Activated CD4-positive, alpha-beta T cell treated with anti-CD3 and anti-CD28 coated beads, Interleukin-2, amount 10 ng/mL, durations not matched to agents 7 days and 5 days (primary cell): ENCODE results near the gene DDX11. TPM values are rescaled to one million over a fixed set of nuclear protein-coding genes. Genes with fewer than 3 reads are reported as not detected.
A peak's percentile ranks its signal among the peaks of the same experiment; 100 is the strongest.
"Not testable (repeated sequence)": the region's sequence is repeated elsewhere in the genome, so short reads cannot be mapped to it uniquely, and the experiment has no call there.

Source experiments
- CTCF ChIA-PET: fragments of 350-600 bp; sonication (Branson Sonifier 250); formaldehyde crosslinking; loops from one replicate; lab custom pipeline; 2021; ENCODE audit warnings: antibody characterized with exemption; lab: Charles Lee
- POLR2A ChIA-PET: fragments of 350-600 bp; sonication (Branson Sonifier 250); formaldehyde crosslinking; loops from one replicate; lab custom pipeline; 2021; ENCODE audit warnings: antibody characterized with exemption; lab: Charles Lee
- DNase-seq: peaks from one replicate; pipeline ENCODE4 v3.0.0-alpha.2; 2020
- H3K27ac Mint-ChIP-seq: one replicate; pipeline ENCODE4 v1.8.0; 2021; ENCODE audit warnings: mild to moderate bottlenecking, moderate library complexity, mixed read lengths
- H3K27me3 Mint-ChIP-seq: one replicate; pipeline ENCODE4 v1.8.0; 2021; ENCODE audit warnings: mixed read lengths
- H3K36me3 Mint-ChIP-seq: one replicate; pipeline ENCODE4 v1.8.0; 2021; ENCODE audit warnings: low read depth, mixed read lengths
- H3K4me1 Mint-ChIP-seq: one replicate; pipeline ENCODE4 v1.8.0; 2021; ENCODE audit warnings: mixed read lengths
- H3K4me3 Mint-ChIP-seq: one replicate; pipeline ENCODE4 v1.8.0; 2021; ENCODE audit warnings: mild to moderate bottlenecking, moderate library complexity, mixed read lengths
- H3K9me3 Mint-ChIP-seq: one replicate; pipeline ENCODE4 v1.8.0; 2021; ENCODE audit warnings: mixed read lengths
- total RNA-seq, 2 experiments: library from RNA; stranded (reverse); gene quantifications; one replicate each; pipeline ENCODE4 v1.2.3, GENCODE V29; 2021

DDX11 gene
- total RNA-seq, 2 experiments from 2014 or later, result 143 to 181 TPM

- H3K4me3 Mint-ChIP-seq, result no peak overlapping the region
- DNase-seq, result no peak
- H3K9me3 Mint-ChIP-seq, result no peaks in the 10 kb centered on the region
- H3K4me1 Mint-ChIP-seq, result no peaks in the 10 kb centered on the region
- POLR2A ChIA-PET, result no interaction called here
- H3K27ac Mint-ChIP-seq, result no peak overlapping the region
- H3K36me3 Mint-ChIP-seq, result peaks cover 8% of the 10 kb centered on the region
- H3K27me3 Mint-ChIP-seq, result no peaks in the 10 kb centered on the region
- CTCF ChIA-PET, result no interaction called here
Observed at GRCh38 chr12:31106101-31106803, 32.6 kb downstream of the DDX11 start.

GRCh38 chr12:31109773-31110172 is 36.1 kb downstream of the DDX11 start:
- H3K9me3 Mint-ChIP-seq, H3K36me3 Mint-ChIP-seq, H3K27ac Mint-ChIP-seq, DNase-seq, H3K27me3 Mint-ChIP-seq, H3K4me1 Mint-ChIP-seq, H3K4me3 Mint-ChIP-seq, CTCF ChIA-PET, POLR2A ChIA-PET: not testable (repeated sequence)

- H3K4me1 Mint-ChIP-seq, result not testable (repeated sequence)
Observed at GRCh38 chr12:31110263-31110662, 36.6 kb downstream of the DDX11 start.

GRCh38 chr12:31115092-31115601 is 41.5 kb downstream of the DDX11 start:
- POLR2A ChIA-PET, H3K9me3 Mint-ChIP-seq, H3K36me3 Mint-ChIP-seq, CTCF ChIA-PET, H3K27ac Mint-ChIP-seq, H3K4me3 Mint-ChIP-seq, DNase-seq, H3K4me1 Mint-ChIP-seq: not testable (repeated sequence)
- H3K27me3 Mint-ChIP-seq, result peaks cover 32% of the 10 kb centered on the region

More at GRCh38 chr12:31110263-31110662, 36.6 kb downstream of the DDX11 start:
- H3K27ac Mint-ChIP-seq, H3K4me3 Mint-ChIP-seq, DNase-seq, POLR2A ChIA-PET, H3K9me3 Mint-ChIP-seq, H3K36me3 Mint-ChIP-seq, CTCF ChIA-PET: not testable (repeated sequence)
- H3K27me3 Mint-ChIP-seq, result peaks cover 13% of the 10 kb centered on the region

GRCh38 chr12:31116846-31117202 is 43.2 kb downstream of the DDX11 start:
- H3K27me3 Mint-ChIP-seq, result peaks cover 34% of the 10 kb centered on the region
- H3K4me1 Mint-ChIP-seq, H3K27ac Mint-ChIP-seq, H3K36me3 Mint-ChIP-seq, POLR2A ChIA-PET, DNase-seq, CTCF ChIA-PET, H3K9me3 Mint-ChIP-seq, H3K4me3 Mint-ChIP-seq: not testable (repeated sequence)

- peaks cover 7% of the 10 kb centered on the region for H3K4me1 Mint-ChIP-seq
- H3K4me3 Mint-ChIP-seq, result peak overlapping the region; percentile 50
- ChIA-PET CTCF (interaction anchor here (0.6 kb wide), 1 partner anchor 258 kb away, joined by 3 read pairs; no protein-coding TSS in a partner anchor), POLR2A (no interaction called here)
- peak; percentile 46 for DNase-seq
- no peak overlapping the region for H3K27ac Mint-ChIP-seq
- H3K36me3 Mint-ChIP-seq, result no peaks in the 10 kb centered on the region
- no peaks in the 10 kb centered on the region for H3K9me3 Mint-ChIP-seq
- H3K27me3 Mint-ChIP-seq, result peaks cover 34% of the 10 kb centered on the region
Observed at GRCh38 chr12:31117203-31118011, 43.7 kb downstream of the DDX11 start.

GRCh38 chr12:31118347-31119191 is 44.9 kb downstream of the DDX11 start:
- Mint-ChIP-seq H3K36me3 (no peaks in the 10 kb centered on the region), H3K9me3 (no peaks in the 10 kb centered on the region), H3K27ac (no peak overlapping the region), H3K4me3 (no peak overlapping the region), H3K4me1 (peaks cover 7% of the 10 kb centered on the region), H3K27me3 (peaks cover 32% of the 10 kb centered on the region)
- no peak for DNase-seq
- CTCF ChIA-PET, result no interaction called here
- POLR2A ChIA-PET, result no interaction called here

- Mint-ChIP-seq H3K9me3 (no peaks in the 10 kb centered on the region), H3K4me1 (peaks cover 7% of the 10 kb centered on the region), H3K27ac (no peak overlapping the region), H3K27me3 (peaks cover 29% of the 10 kb centered on the region), H3K36me3 (no peaks in the 10 kb centered on the region), H3K4me3 (no peak overlapping the region)
- ChIA-PET POLR2A (no interaction called here), CTCF (no interaction called here)
- no peak for DNase-seq
Observed at GRCh38 chr12:31119192-31119802, 45.6 kb downstream of the DDX11 start.

- DNase-seq, result no peak
- ChIA-PET CTCF (no interaction called here), POLR2A (no interaction called here)
- no peaks in the 10 kb centered on the region for H3K9me3 Mint-ChIP-seq
- H3K36me3 Mint-ChIP-seq, result no peaks in the 10 kb centered on the region
- H3K27ac Mint-ChIP-seq, result no peak overlapping the region
- H3K4me1 Mint-ChIP-seq, result peaks cover 7% of the 10 kb centered on the region
- no peak overlapping the region for H3K4me3 Mint-ChIP-seq
- peaks cover 27% of the 10 kb centered on the region for H3K27me3 Mint-ChIP-seq
Observed at GRCh38 chr12:31119803-31120211, 46.1 kb downstream of the DDX11 start.

GRCh38 chr12:31120392-31121008 is 46.8 kb downstream of the DDX11 start:
- H3K27ac Mint-ChIP-seq, result no peak overlapping the region
- peaks cover 7% of the 10 kb centered on the region for H3K4me1 Mint-ChIP-seq
- no peak for DNase-seq
- ChIA-PET CTCF (no interaction called here), POLR2A (no interaction called here)
- H3K36me3 Mint-ChIP-seq, result no peaks in the 10 kb centered on the region
- no peaks in the 10 kb centered on the region for H3K9me3 Mint-ChIP-seq
- peaks cover 22% of the 10 kb centered on the region for H3K27me3 Mint-ChIP-seq
- H3K4me3 Mint-ChIP-seq, result no peak overlapping the region

- POLR2A ChIA-PET, CTCF ChIA-PET, H3K36me3 Mint-ChIP-seq, H3K4me1 Mint-ChIP-seq, H3K4me3 Mint-ChIP-seq, H3K9me3 Mint-ChIP-seq, H3K27ac Mint-ChIP-seq, DNase-seq: not testable (repeated sequence)
- H3K27me3 Mint-ChIP-seq, result peaks cover 20% of the 10 kb centered on the region
Observed at GRCh38 chr12:31121022-31121728, 47.5 kb downstream of the DDX11 start.

- H3K27ac Mint-ChIP-seq, result no peak overlapping the region
- H3K9me3 Mint-ChIP-seq, result no peaks in the 10 kb centered on the region
- no peak overlapping the region for H3K4me3 Mint-ChIP-seq
- POLR2A ChIA-PET, result no interaction called here
- no peaks in the 10 kb centered on the region for H3K36me3 Mint-ChIP-seq
- CTCF ChIA-PET, result no interaction called here
- H3K4me1 Mint-ChIP-seq, result peaks cover 4% of the 10 kb centered on the region
- no peak for DNase-seq
- peaks cover 12% of the 10 kb centered on the region for H3K27me3 Mint-ChIP-seq
Observed at GRCh38 chr12:31122481-31122880, 48.8 kb downstream of the DDX11 start.
